Liver (tissue), 9 donors: ENCODE measurements around the gene RAP1GAP2. TPM values are rescaled to one million over a fixed set of nuclear protein-coding genes. Genes with fewer than 3 reads are reported as not detected.

Experiments
- DNase-seq: peaks from one replicate; pipeline ENCODE4 v3.0.0-alpha.2; 2017; ENCODE audit warnings: low spot score
- H3K27ac ChIP-seq, 2 donors: one replicate each; pipeline ENCODE4 v1.7.0; 2013; ENCODE audit warnings: inconsistent platforms in 2 of 2, low read length in 2 of 2, control low read depth in 1 of 2, low read depth in 1 of 2, mild to moderate bottlenecking in 1 of 2
- H3K27me3 ChIP-seq, 4 donors: one replicate each; pipeline versions ENCODE4 v1.6.1 to v1.7.0; 2013; ENCODE audit warnings: low read length in 3 of 4, inconsistent platforms in 1 of 4, mild to moderate bottlenecking in 1 of 4, moderate library complexity in 1 of 4; ENCODE audit not compliant: control insufficient read depth in 4 of 4, insufficient read depth in 4 of 4
- H3K36me3 ChIP-seq, 4 donors: one replicate each; pipeline versions ENCODE4 v1.6.1 to v1.7.0; 2013; ENCODE audit warnings: low read length in 3 of 4, mild to moderate bottlenecking in 3 of 4, low read depth in 1 of 4, moderate library complexity in 1 of 4; ENCODE audit not compliant: control insufficient read depth in 4 of 4, insufficient read depth in 3 of 4
- H3K4me1 ChIP-seq, 4 donors: one replicate each; pipeline versions ENCODE4 v1.6.1 to v1.7.0; 2013; ENCODE audit warnings: low read length in 3 of 4, mild to moderate bottlenecking in 3 of 4, moderate library complexity in 1 of 4; ENCODE audit not compliant: control insufficient read depth in 4 of 4, insufficient read depth in 4 of 4
- H3K4me3 ChIP-seq, 3 donors: one replicate each; pipeline versions ENCODE4 v1.6.1 to v1.7.0; 2013; ENCODE audit warnings: low read length in 3 of 3, control low read depth in 1 of 3, low read depth in 1 of 3, mild to moderate bottlenecking in 1 of 3
- H3K9ac ChIP-seq, 2 donors: one replicate each; pipeline ENCODE4 v1.7.0; 2013; ENCODE audit warnings: low read length in 2 of 2, mild to moderate bottlenecking in 2 of 2, moderate library complexity in 2 of 2, control low read depth in 1 of 2, low read depth in 1 of 2
- H3K9me3 ChIP-seq, 4 donors: one replicate each; pipeline versions ENCODE4 v1.6.1 to v1.7.0; 2013; ENCODE audit warnings: low read length in 3 of 4; ENCODE audit not compliant: control insufficient read depth in 4 of 4
- ATF3 ChIP-seq: IDR thresholded peaks from 2 replicates; pipeline ENCODE4 v1.6.1; 2016; ENCODE audit warnings: antibody characterized with exemption
- CTCF ChIP-seq: fragments of 150-350 bp; IDR thresholded peaks from 2 replicates; pipeline ENCODE4 v1.5.1; 2017; ENCODE audit warnings: improper control_type of control experiment, low read depth, low read length; ENCODE audit not compliant: missing input control
- EGR1 ChIP-seq, 2 donors: IDR thresholded peaks; 2 replicates each; pipeline ENCODE4 v1.6.1; 2016 to 2018; ENCODE audit warnings: antibody characterized with exemption in 2 of 2, low read depth in 2 of 2
- FOXA1 ChIP-seq: IDR thresholded peaks from 2 replicates; pipeline ENCODE4 v1.6.1; 2016; ENCODE audit warnings: antibody characterized with exemption
- FOXA2 ChIP-seq: IDR thresholded peaks from 2 replicates; pipeline ENCODE4 v1.6.1; 2016; ENCODE audit warnings: antibody characterized with exemption
- GABPA ChIP-seq, 2 donors: IDR thresholded peaks in 1 of 2; conservative IDR thresholded peaks in 1 of 2; 2 replicates each; pipeline ENCODE4 v1.6.1; 2016; ENCODE audit warnings: antibody characterized with exemption in 2 of 2, mild to moderate bottlenecking in 1 of 2, moderate library complexity in 1 of 2
- HNF4A ChIP-seq, 2 donors: conservative IDR thresholded peaks; 2 replicates each; pipeline ENCODE4 v1.6.1; 2016; ENCODE audit warnings: antibody characterized with exemption in 2 of 2, mild to moderate bottlenecking in 2 of 2
- HNF4G ChIP-seq: IDR thresholded peaks from 2 replicates; pipeline ENCODE4 v1.6.1; 2016; ENCODE audit warnings: antibody characterized with exemption
- JUND ChIP-seq, 2 donors: IDR thresholded peaks; 2 replicates each; pipeline ENCODE4 v1.6.1; 2016; ENCODE audit warnings: antibody characterized with exemption in 2 of 2
- NR2F2 ChIP-seq: IDR thresholded peaks from 2 replicates; pipeline ENCODE4 v1.6.1; 2016; ENCODE audit warnings: antibody characterized with exemption
- RAD21 ChIP-seq, 2 donors: IDR thresholded peaks; 2 replicates each; pipeline ENCODE4 v1.6.1; 2016; ENCODE audit warnings: antibody characterized with exemption in 2 of 2, mild to moderate bottlenecking in 2 of 2
- REST ChIP-seq: IDR thresholded peaks from 2 replicates; pipeline ENCODE4 v1.6.1; 2016; ENCODE audit warnings: antibody characterized with exemption, mild to moderate bottlenecking
- RXRA ChIP-seq, 2 donors: IDR thresholded peaks; 2 replicates each; pipeline ENCODE4 v1.6.1; 2017 to 2018; ENCODE audit warnings: antibody characterized with exemption in 2 of 2, mild to moderate bottlenecking in 1 of 2
- SP1 ChIP-seq: IDR thresholded peaks from 2 replicates; pipeline ENCODE4 v1.6.1; 2018; ENCODE audit warnings: antibody characterized with exemption, mild to moderate bottlenecking
- TAF1 ChIP-seq: conservative IDR thresholded peaks from 2 replicates; pipeline ENCODE4 v1.6.1; 2016; ENCODE audit warnings: antibody characterized with exemption, mild to moderate bottlenecking
- YY1 ChIP-seq: IDR thresholded peaks from 2 replicates; pipeline ENCODE4 v1.6.1; 2016; ENCODE audit warnings: antibody characterized with exemption, mild to moderate bottlenecking
- WGBS: extraction: QIAGEN DNeasy Blood & Tissue Kit; methylation state at CpG from one replicate; pipeline ENCODE4 v1.1.7; 2013; 5-methylcytosine and 5-hydroxymethylcytosine counted together
- polyA plus RNA-seq, 2 donors: library from polyadenylated mRNA; stranded (reverse) in 1 of 2; unstranded in 1 of 2; fragments of 200-250 nt in 1 of 2; fragments of >200 nt in 1 of 2; fragmentation: Nextera tagmentation in 1 of 2; extraction: Ambion mirVana in 1 of 2; gene quantifications; one replicate each; pipeline versions ENCODE4 v1.2.1 to v1.2.3, GENCODE V29; 2013 to 2015
- total RNA-seq, 2 donors: library from RNA; depleted of rRNA; stranded (reverse); fragments of >200 nt; gene quantifications; one replicate each; pipeline ENCODE4 v1.2.3, GENCODE V29; 2014
- TF ChIP-seq, protein P1 (sequence below): IDR thresholded peaks from 2 replicates; pipeline ENCODE4 v1.6.1; 2016; ENCODE audit warnings: antibody characterized with exemption
- TF ChIP-seq, protein P2 (sequence below): IDR thresholded peaks from 2 replicates; pipeline ENCODE4 v1.6.1; 2016; ENCODE audit warnings: antibody characterized with exemption
- donor health status: healthy.
- donor health status: healthy.
- donor health status: healthy.
- donor health status: healthy.
- donor health status: healthy.

RAP1GAP2 gene
- total and polyA plus RNA-seq, 4 donors: 0.56 to 1.7 (median 1.1) TPM

DNA sequence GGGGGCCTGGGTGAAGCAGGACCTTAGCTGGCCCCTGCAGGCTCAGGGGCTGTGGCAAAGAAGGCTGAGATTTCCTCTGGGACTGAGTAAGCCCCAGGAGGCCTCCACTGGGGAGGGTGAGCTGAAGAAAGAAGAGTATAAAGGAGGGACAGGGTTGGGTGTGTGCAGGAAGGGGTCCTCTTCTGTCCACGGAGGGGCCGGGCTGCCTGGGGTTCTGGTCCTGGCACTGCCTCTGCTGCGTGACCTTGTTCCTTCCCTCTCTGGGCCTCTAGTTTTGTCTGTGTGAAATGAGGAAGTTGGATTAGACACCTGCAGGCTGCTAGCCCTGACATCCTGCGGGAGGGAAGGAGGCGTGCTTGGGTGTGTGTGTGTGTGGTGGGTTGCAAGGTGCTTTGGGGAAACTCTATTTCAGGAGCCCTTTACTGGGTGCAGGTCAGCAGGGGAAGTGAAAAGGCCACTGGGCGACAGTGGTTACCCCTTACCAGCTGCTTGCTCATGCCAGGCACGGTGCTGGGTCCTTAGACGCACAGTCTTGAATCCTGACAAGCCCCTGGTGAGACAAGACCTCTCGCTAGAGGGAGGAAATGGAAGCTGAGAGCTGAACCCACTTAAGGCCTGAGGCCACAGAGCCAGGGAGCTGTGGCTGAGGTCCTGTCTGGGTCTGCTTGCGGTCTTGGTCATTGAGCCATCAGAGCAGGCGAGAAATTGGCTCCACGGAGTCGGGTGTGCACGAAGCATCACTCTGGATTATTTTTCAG lies 206.5 kb downstream of the RAP1GAP2 start:
- TF ChIP-seq CTCF: peak; percentile 1
- TF ChIP-seq FOXA2: no peak
- no peaks in the 10 kb centered on the region for H3K36me3 ChIP-seq
- WGBS: 82% methylated on average over 14 of the region's 14 CpGs
- peak overlapping the region in 1 of 2 donors; percentile 82 for H3K27ac ChIP-seq
- no peak for DNase-seq
- no peaks in the 10 kb centered on the region for H3K27me3 ChIP-seq
- H3K9me3 ChIP-seq: no peaks in the 10 kb centered on the region
- no peak overlapping the region for H3K4me3 ChIP-seq
- peaks cover 0 to 15% (median 6%) of the 10 kb centered on the region in 4 donors for H3K4me1 ChIP-seq
- no peak overlapping the region for H3K9ac ChIP-seq

DNA sequence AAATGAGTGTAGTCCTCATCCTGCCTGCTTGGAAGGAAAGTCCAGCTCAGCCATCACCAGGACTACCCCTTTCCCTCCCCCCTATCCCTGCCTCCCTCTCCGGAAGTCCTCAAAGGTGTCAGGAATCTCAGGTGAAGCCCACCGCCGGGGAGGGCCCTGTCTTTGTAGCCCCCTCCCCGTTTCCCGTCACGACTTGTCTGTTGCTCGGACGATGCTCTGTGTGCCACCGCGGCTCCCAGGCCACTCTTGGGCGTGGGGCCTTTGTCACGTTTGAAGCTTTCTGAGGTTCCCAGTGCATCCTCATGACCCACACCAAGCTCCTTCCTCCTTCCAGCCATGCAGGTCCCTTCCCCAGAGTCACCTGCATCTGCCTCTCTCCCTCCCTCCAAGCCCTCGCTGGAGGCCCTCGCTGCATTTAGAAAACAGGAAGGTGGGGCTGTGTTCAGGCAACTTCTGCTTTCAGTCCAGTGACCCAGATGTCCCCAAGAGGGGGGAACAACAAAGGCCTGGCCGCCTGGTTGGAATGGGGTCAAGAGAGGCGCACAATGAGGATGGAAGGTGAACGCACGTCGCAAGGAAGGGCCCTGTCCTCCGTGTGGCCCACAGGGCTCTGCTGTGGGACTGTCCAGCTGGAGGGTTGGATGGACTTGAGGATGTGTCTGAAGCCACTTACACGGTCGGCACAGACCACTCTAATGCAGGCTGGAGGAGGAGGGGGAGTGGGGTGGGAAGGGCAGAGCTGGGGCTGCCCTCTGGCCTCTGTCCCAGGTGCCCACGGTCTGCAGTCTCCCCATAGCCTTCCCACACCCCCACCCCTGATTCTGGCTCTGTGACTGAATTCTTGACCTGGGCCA lies 207.3 kb downstream of the RAP1GAP2 start:
- WGBS: 71% methylated on average over 23 of the region's 23 CpGs
- TF ChIP-seq, protein P1, sequence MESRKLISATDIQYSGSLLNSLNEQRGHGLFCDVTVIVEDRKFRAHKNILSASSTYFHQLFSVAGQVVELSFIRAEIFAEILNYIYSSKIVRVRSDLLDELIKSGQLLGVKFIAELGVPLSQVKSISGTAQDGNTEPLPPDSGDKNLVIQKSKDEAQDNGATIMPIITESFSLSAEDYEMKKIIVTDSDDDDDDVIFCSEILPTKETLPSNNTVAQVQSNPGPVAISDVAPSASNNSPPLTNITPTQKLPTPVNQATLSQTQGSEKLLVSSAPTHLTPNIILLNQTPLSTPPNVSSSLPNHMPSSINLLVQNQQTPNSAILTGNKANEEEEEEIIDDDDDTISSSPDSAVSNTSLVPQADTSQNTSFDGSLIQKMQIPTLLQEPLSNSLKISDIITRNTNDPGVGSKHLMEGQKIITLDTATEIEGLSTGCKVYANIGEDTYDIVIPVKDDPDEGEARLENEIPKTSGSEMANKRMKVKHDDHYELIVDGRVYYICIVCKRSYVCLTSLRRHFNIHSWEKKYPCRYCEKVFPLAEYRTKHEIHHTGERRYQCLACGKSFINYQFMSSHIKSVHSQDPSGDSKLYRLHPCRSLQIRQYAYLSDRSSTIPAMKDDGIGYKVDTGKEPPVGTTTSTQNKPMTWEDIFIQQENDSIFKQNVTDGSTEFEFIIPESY: no peak
- TF ChIP-seq HNF4A (conservative IDR thresholded peaks at IDR 0.05) (no peak), EGR1 (IDR thresholded peaks at IDR 0.05; ENCODE audit: low read depth in 2 of 2) (no peak), RAD21 (IDR thresholded peaks at IDR 0.05) (no peak), FOXA2 (no peak), REST (no peak), SP1 (no peak), RXRA (IDR thresholded peaks at IDR 0.05) (no peak), ATF3 (no peak), TAF1 (no peak), CTCF (no peak), HNF4G (no peak), FOXA1 (no peak), GABPA (IDR thresholded peaks at IDR 0.05 in 1 of 2, conservative IDR thresholded peaks at IDR 0.05 in 1 of 2) (no peak), NR2F2 (no peak), YY1 (no peak), JUND (IDR thresholded peaks at IDR 0.05) (no peak)
- TF ChIP-seq, protein P2, sequence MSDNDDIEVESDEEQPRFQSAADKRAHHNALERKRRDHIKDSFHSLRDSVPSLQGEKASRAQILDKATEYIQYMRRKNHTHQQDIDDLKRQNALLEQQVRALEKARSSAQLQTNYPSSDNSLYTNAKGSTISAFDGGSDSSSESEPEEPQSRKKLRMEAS: no peak
- Histone ChIP-seq H3K9me3 (no peaks in the 10 kb centered on the region), H3K27me3 (no peaks in the 10 kb centered on the region), H3K4me3 (no peak overlapping the region), H3K27ac (peak overlapping the region in 1 of 2 donors; percentile 82), H3K9ac (peak overlapping the region in 1 of 2 donors; percentile 10), H3K36me3 (no peaks in the 10 kb centered on the region), H3K4me1 (peaks cover 0 to 15% (median 6%) of the 10 kb centered on the region in 4 donors)
- no peak for DNase-seq
